Hepatocyte (in vitro differentiated cells): Measurements from ENCODE around the gene TRMT44.

ENCODE experiments used
- CTCF ChIP-seq: fragments of 200-600 bp; sonication (generic); IDR thresholded peaks from 2 replicates; pipeline ENCODE4 v1.5.1; 2016; ENCODE audit warnings: antibody characterized with exemption, mild to moderate bottlenecking; ENCODE audit not compliant: poor library complexity
- EZH2 ChIP-seq: fragments of 200-600 bp; sonication (generic); IDR thresholded peaks from 2 replicates; pipeline ENCODE4 v1.6.1; 2016; ENCODE audit warnings: antibody characterized with exemption, mild to moderate bottlenecking, borderline replicate concordance
- EZH2phosphoT487 ChIP-seq: fragments of 200-600 bp; sonication (generic); IDR thresholded peaks from one replicate; pipeline ENCODE4 v1.6.1; 2018; ENCODE audit warnings: antibody characterized with exemption, mild to moderate bottlenecking, low read depth, moderate library complexity; ENCODE audit not compliant: unreplicated experiment, severe bottlenecking

- TF ChIP-seq CTCF (no peak), EZH2 (no peak), EZH2phosphoT487 (no peak)
Measured at GRCh38 chr4:8419222-8420041, 21.1 kb upstream of the TRMT44 start.
